Measurements from ENCODE around the gene EID1. TPM values are rescaled to one million over a fixed set of nuclear protein-coding genes. Genes with fewer than 3 reads are reported as not detected.

EID1 gene
- total and polyA plus RNA-seq, 2 donors (not counting 1 experiment from before 2014, with no cell fraction given), result 184 to 287 TPM

- Histone ChIP-seq H3K27me3 (ENCODE audit: control insufficient read depth, insufficient read depth, low read length) (no peaks in the 10 kb centered on the region), H3K4me2 (ENCODE audit: extremely low read depth, insufficient read depth, low read length) (no peak overlapping the region), H3K36me3 (ENCODE audit: control insufficient read depth, insufficient read depth, low read length) (no peaks in the 10 kb centered on the region), H3K9me3 (ENCODE audit: control insufficient read depth, insufficient read depth, low read depth, low read length) (no peaks in the 10 kb centered on the region), H3K27ac (ENCODE audit: insufficient read depth, low read length) (no peak overlapping the region), H3K4me1 (ENCODE audit: control insufficient read depth, extremely low read depth, insufficient read depth, low read length) (peaks cover 7% of the 10 kb centered on the region), H3K79me2 (ENCODE audit: control insufficient read depth, insufficient read depth, low read length) (no peaks in the 10 kb centered on the region), H4K20me1 (ENCODE audit: control insufficient read depth, extremely low read depth, insufficient read depth, low read length) (no peaks in the 10 kb centered on the region), H2AFZ (ENCODE audit: low read length) (no peak overlapping the region), H3K9ac (ENCODE audit: insufficient read depth, low read length) (no peak overlapping the region), H3K4me3 (replicated peaks in 1 of 4; ENCODE audit: control extremely low read depth in 1 of 4, insufficient read depth in 1 of 4, low read depth in 3 of 4, low read length in 4 of 4) (no peak overlapping the region)
- peak; percentile 45 to 48 for DNase-seq (ENCODE audit: low read depth in 2 of 2)
- TF ChIP-seq CTCF (conservative IDR thresholded peaks at IDR 0.05 in 1 of 2, IDR thresholded peaks at IDR 0.05 in 1 of 2; ENCODE audit: low read depth in 1 of 2, low read length in 2 of 2), result no peak
- no peak for TF ChIP-seq EZH2 (IDR thresholded peaks at IDR 0.05; ENCODE audit: low read length, missing control alignments)
Measured at GRCh38 chr15:48856942-48857341, 21.0 kb upstream of the EID1 start.

- Histone ChIP-seq H3K27ac (ENCODE audit: insufficient read depth, low read length) (no peak overlapping the region), H2AFZ (ENCODE audit: low read length) (no peak overlapping the region), H3K4me3 (replicated peaks in 1 of 4; ENCODE audit: control extremely low read depth in 1 of 4, insufficient read depth in 1 of 4, low read depth in 3 of 4, low read length in 4 of 4) (no peak overlapping the region), H3K27me3 (ENCODE audit: control insufficient read depth, insufficient read depth, low read length) (no peaks in the 10 kb centered on the region), H3K9ac (ENCODE audit: insufficient read depth, low read length) (no peak overlapping the region), H3K79me2 (ENCODE audit: control insufficient read depth, insufficient read depth, low read length) (no peaks in the 10 kb centered on the region), H4K20me1 (ENCODE audit: control insufficient read depth, extremely low read depth, insufficient read depth, low read length) (no peaks in the 10 kb centered on the region), H3K9me3 (ENCODE audit: control insufficient read depth, insufficient read depth, low read depth, low read length) (no peaks in the 10 kb centered on the region), H3K4me2 (ENCODE audit: extremely low read depth, insufficient read depth, low read length) (no peak overlapping the region), H3K4me1 (ENCODE audit: control insufficient read depth, extremely low read depth, insufficient read depth, low read length) (peaks cover 7% of the 10 kb centered on the region), H3K36me3 (ENCODE audit: control insufficient read depth, insufficient read depth, low read length) (no peaks in the 10 kb centered on the region)
- DNase-seq (ENCODE audit: low read depth in 2 of 2), result peak; percentile 62 to 72
- TF ChIP-seq CTCF (conservative IDR thresholded peaks at IDR 0.05 in 1 of 2, IDR thresholded peaks at IDR 0.05 in 1 of 2; ENCODE audit: low read depth in 1 of 2, low read length in 2 of 2), result no peak
- no peak for TF ChIP-seq EZH2 (IDR thresholded peaks at IDR 0.05; ENCODE audit: low read length, missing control alignments)
Measured at GRCh38 chr15:48858401-48858800, 19.5 kb upstream of the EID1 start.

GRCh38 chr15:48859426-48859825, 18.5 kb upstream of the EID1 start:
- H3K27ac ChIP-seq (ENCODE audit: insufficient read depth, low read length), result no peak overlapping the region
- H2AFZ ChIP-seq (ENCODE audit: low read length), result no peak overlapping the region
- no peak for DNase-seq (ENCODE audit: low read depth in 2 of 2)
- no peak for TF ChIP-seq EZH2 (IDR thresholded peaks at IDR 0.05; ENCODE audit: low read length, missing control alignments)
- TF ChIP-seq CTCF (conservative IDR thresholded peaks at IDR 0.05 in 1 of 2, IDR thresholded peaks at IDR 0.05 in 1 of 2; ENCODE audit: low read depth in 1 of 2, low read length in 2 of 2), result no peak
- no peaks in the 10 kb centered on the region for H3K9me3 ChIP-seq (ENCODE audit: control insufficient read depth, insufficient read depth, low read depth, low read length)
- no peaks in the 10 kb centered on the region for H4K20me1 ChIP-seq (ENCODE audit: control insufficient read depth, extremely low read depth, insufficient read depth, low read length)
- H3K27me3 ChIP-seq (ENCODE audit: control insufficient read depth, insufficient read depth, low read length), result no peaks in the 10 kb centered on the region
- no peaks in the 10 kb centered on the region for H3K36me3 ChIP-seq (ENCODE audit: control insufficient read depth, insufficient read depth, low read length)
- H3K4me3 ChIP-seq (replicated peaks in 1 of 4; ENCODE audit: control extremely low read depth in 1 of 4, insufficient read depth in 1 of 4, low read depth in 3 of 4, low read length in 4 of 4), result no peak overlapping the region
- no peaks in the 10 kb centered on the region for H3K79me2 ChIP-seq (ENCODE audit: control insufficient read depth, insufficient read depth, low read length)
- H3K4me2 ChIP-seq (ENCODE audit: extremely low read depth, insufficient read depth, low read length), result no peak overlapping the region
- H3K9ac ChIP-seq (ENCODE audit: insufficient read depth, low read length), result no peak overlapping the region
- H3K4me1 ChIP-seq (ENCODE audit: control insufficient read depth, extremely low read depth, insufficient read depth, low read length), result peaks cover 7% of the 10 kb centered on the region

Data from fibroblast of lung (primary cell).